ENCODE results near the gene PKIG.

GRCh38 chr20:44540834-44541233 lies 41.5 kb upstream of the PKIG start:
- TF ChIP-seq POLR2A (IDR thresholded peaks at IDR 0.05) (no peak), CTCF (IDR thresholded peaks at IDR 0.05) (no peak)

All from suprapubic skin (tissue), 3 donors.